Adrenal gland (tissue), 12 donors: ENCODE measurements around the gene HNRNPUL1. TPM values are rescaled to one million over a fixed set of nuclear protein-coding genes. Genes with fewer than 3 reads are reported as not detected.

ENCODE experiments used
- DNase-seq, 7 donors: peaks; one replicate each; pipeline ENCODE4 v3.0.0-alpha.2; 2019 to 2020
- H3K27ac ChIP-seq, 5 donors: fragments of 200-600 bp; sonication (generic) in 4 of 5; 1 replicate in 3 of 5; 2 replicates in 2 of 5; pipeline versions ENCODE4 v1.5.1 to v1.8.0; 2016 to 2020; ENCODE audit warnings: mild to moderate bottlenecking in 1 of 5
- H3K27me3 ChIP-seq: fragments of 200-600 bp; 2 replicates; pipeline ENCODE4 v1.8.0; 2021
- H3K36me3 ChIP-seq, 2 donors: fragments of 200-600 bp; replicated peaks in 1 of 2; 1 replicate in 1 of 2; 2 replicates in 1 of 2; pipeline versions ENCODE4 v1.5.1 to v1.8.0; 2018 to 2022
- H3K4me1 ChIP-seq, 2 donors: fragments of 200-600 bp; replicated peaks in 1 of 2; 1 replicate in 1 of 2; 2 replicates in 1 of 2; pipeline versions ENCODE4 v1.5.1 to v1.8.0; 2018 to 2021
- H3K4me3 ChIP-seq, 4 donors: fragments of 200-600 bp; sonication (generic) in 3 of 4; one replicate each; pipeline ENCODE4 v1.5.1; 2016 to 2018
- H3K9me3 ChIP-seq, 3 donors: fragments of 200-600 bp; sonication (generic) in 1 of 3; replicated peaks in 1 of 3; 1 replicate in 2 of 3; 2 replicates in 1 of 3; pipeline versions ENCODE4 v1.5.1 to v1.8.0; 2016 to 2021
- CTCF ChIP-seq, 6 experiments: fragments of 450-650 bp in 4 of 6; fragments of 200-600 bp in 2 of 6; sonication (generic) in 1 of 6; IDR thresholded peaks; 1 replicate in 5 of 6; 2 replicates in 1 of 6; pipeline versions ENCODE4 v1.5.1 to v1.8.0; 2016 to 2021; ENCODE audit warnings: antibody characterized with exemption in 6 of 6, mild to moderate bottlenecking in 2 of 6, moderate library complexity in 1 of 6
- POLR2A ChIP-seq, 2 donors: fragments of 450-650 bp; IDR thresholded peaks; one replicate each; pipeline ENCODE4 v1.6.1; 2017; ENCODE audit warnings: antibody characterized with exemption in 2 of 2, mild to moderate bottlenecking in 2 of 2, moderate library complexity in 1 of 2
- WGBS, 4 donors: extraction: QIAGEN DNeasy Blood & Tissue Kit in 2 of 4; methylation state at CpG; one replicate each; pipeline versions ENCODE4 v1.1.5 to v1.1.7; 2013 to 2017; 5-methylcytosine and 5-hydroxymethylcytosine counted together
- intact Hi-C, 2 donors: fragments of 100-400 bp; cut with DNase I; formaldehyde crosslinking; loops; one replicate each; pipeline versions ENCODE4 v1.14.1 to v1.15.0; 2022 to 2023
- polyA plus RNA-seq, 3 donors: library from polyadenylated mRNA; stranded (reverse); fragments of 200-250 nt in 2 of 3; fragments of 350-450 nt in 1 of 3; fragmentation: Illumina TruSeq in 1 of 3; extraction: RNeasy Lipid Tissue Mini Kit (QIAGEN cat#74804) in 1 of 3; gene quantifications; one replicate each; pipeline ENCODE4 v1.2.3, GENCODE V29; 2013 to 2014
- total RNA-seq, 9 donors: library from RNA; depleted of rRNA in 4 of 9; stranded (reverse); fragments of >200 nt in 4 of 9; fragments of 120-200 nt in 1 of 9; fragmentation: NEBNext Ultra II Directional in 1 of 9; extraction: Animal tissue kit (Norgen Biotek cat#: 25700) in 1 of 9; gene quantifications; one replicate each; pipeline versions ENCODE4 v1.1.0 to v1.2.4, GENCODE V29; 2013 to 2023
- donor health status: healthy with polysubstance abuse.
- donor health status: Bipolar disorder and iron deficiency.
- donor health status: DM: yes; HTN: yes; CAD: no.
- donor health status: DM: no; HTN: no; CAD: no.
- donor health status: DM: no; HTN: no; CAD: no.
- donor health status: DM: yes; HTN: yes; CAD: no.

Gene HNRNPUL1
- total and polyA plus RNA-seq, 12 donors: 55.8 to 175 (median 142) TPM

- WGBS, 4 donors: 50 to 59% (median 56%) methylated on average over 5 to 10 of the region's 10 CpGs
- no peaks in the 10 kb centered on the region for H3K9me3 ChIP-seq
- H3K4me3 ChIP-seq: no peak overlapping the region
- DNase-seq: peak in 6 of 7 donors; percentile 52 to 80 (median 67)
- TF ChIP-seq POLR2A (IDR thresholded peaks at IDR 0.05) (no peak), CTCF (IDR thresholded peaks at IDR 0.05) (peak; percentile 49 to 73 (median 66))
- intact Hi-C loops: no loop called here
- H3K27me3 ChIP-seq: no peaks in the 10 kb centered on the region
- peak overlapping the region; percentile 79 to 97 (median 91) for H3K27ac ChIP-seq
- H3K36me3 ChIP-seq: peaks cover 0 to 41% of the 10 kb centered on the region in 2 donors
- peaks cover 33 to 55% of the 10 kb centered on the region in 2 donors for H3K4me1 ChIP-seq
Measured at GRCh38 chr19:41321600-41322270, 57.6 kb downstream of the HNRNPUL1 start.

DNA sequence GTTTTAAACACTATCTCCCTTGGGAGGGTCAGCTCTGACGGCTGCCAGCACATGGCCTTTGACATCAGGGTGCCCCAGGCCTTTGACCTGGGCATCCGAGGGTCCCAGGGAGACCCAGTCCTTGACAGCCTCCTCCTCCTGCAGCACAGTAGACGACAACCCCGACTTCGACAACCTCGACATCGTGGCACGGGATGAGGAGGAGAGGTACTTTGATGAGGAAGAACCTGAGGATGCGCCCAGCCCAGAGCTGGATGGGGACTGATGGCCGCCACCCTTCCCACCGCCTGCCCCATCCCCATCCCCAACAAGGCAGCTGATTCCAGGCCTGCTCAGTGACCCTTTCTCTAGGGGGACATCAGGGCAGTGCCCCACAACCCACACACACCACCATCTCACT, 58.3 kb downstream of the HNRNPUL1 start:
- Histone ChIP-seq H3K27me3 (no peaks in the 10 kb centered on the region), H3K4me3 (no peak overlapping the region), H3K27ac (peak overlapping the region; percentile 79 to 97 (median 91)), H3K9me3 (no peaks in the 10 kb centered on the region), H3K4me1 (peaks cover 33 to 62% of the 10 kb centered on the region in 2 donors), H3K36me3 (peaks cover 0 to 34% of the 10 kb centered on the region in 2 donors)
- DNase-seq: peak in 2 of 7 donors; percentile 25 to 62
- WGBS, 4 donors: 78 to 94% (median 91%) methylated on average over 1 to 11 of the region's 11 CpGs
- intact Hi-C loops: no loop called here
- TF ChIP-seq CTCF (IDR thresholded peaks at IDR 0.05) (no peak), POLR2A (IDR thresholded peaks at IDR 0.05) (no peak)

- H3K9me3 ChIP-seq: no peaks in the 10 kb centered on the region
- H3K4me1 ChIP-seq: peaks cover 33 to 66% of the 10 kb centered on the region in 2 donors
- peak in 6 of 7 donors; percentile 57 to 78 (median 66) for DNase-seq
- no peaks in the 10 kb centered on the region for H3K27me3 ChIP-seq
- 35 to 63% (median 47%) methylated on average over 7 of the region's 7 CpGs for WGBS, 4 donors
- peaks cover 0 to 29% of the 10 kb centered on the region in 2 donors for H3K36me3 ChIP-seq
- TF ChIP-seq CTCF (IDR thresholded peaks at IDR 0.05) (no peak), POLR2A (IDR thresholded peaks at IDR 0.05) (no peak)
- H3K4me3 ChIP-seq: no peak overlapping the region
- peak overlapping the region; percentile 79 to 97 (median 91) for H3K27ac ChIP-seq
- intact Hi-C loops: no loop called here
Measured at GRCh38 chr19:41323023-41323422, 58.9 kb downstream of the HNRNPUL1 start.

DNA sequence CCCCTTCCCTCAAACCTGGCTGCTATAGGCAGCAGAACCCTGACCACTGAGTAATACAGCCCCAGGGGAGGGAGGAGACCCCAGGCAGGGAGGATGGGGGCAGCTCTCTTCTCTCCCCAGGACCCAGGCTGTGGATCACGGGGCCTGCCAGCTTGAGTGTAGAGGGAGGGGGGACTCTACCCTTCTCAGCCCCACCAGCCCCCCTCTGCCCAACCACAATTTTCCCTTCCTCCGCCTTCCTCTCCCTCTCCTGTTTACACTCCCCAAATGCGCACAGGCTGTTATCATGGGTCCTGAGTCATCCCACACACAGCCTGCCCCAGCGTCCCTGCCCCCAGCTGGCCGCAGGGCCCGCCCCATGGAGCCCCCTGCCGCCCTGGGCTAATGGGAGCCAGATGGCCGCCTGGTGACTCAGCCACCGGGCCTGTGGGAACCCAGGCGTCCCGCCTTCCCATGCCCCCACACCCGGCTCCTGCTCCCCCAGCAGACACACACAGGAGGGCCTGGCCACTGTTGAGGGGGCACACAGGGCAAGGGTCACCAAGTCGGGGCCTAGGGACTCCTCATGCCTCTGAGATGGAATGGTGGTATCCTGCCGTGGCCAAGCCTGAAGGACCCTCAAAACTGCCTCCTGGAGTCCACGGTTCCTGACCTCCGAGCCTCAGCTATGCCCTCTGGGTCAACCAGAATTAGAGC, 59.4 kb downstream of the HNRNPUL1 start:
- 33 to 49% (median 41%) methylated on average over 9 to 16 of the region's 16 CpGs for WGBS, 4 donors
- Histone ChIP-seq H3K4me3 (no peak overlapping the region), H3K4me1 (peaks cover 33 to 66% of the 10 kb centered on the region in 2 donors), H3K36me3 (peaks cover 0 to 24% of the 10 kb centered on the region in 2 donors), H3K9me3 (no peaks in the 10 kb centered on the region), H3K27me3 (no peaks in the 10 kb centered on the region), H3K27ac (peak overlapping the region; percentile 79 to 97 (median 91))
- intact Hi-C loops: no loop called here
- DNase-seq: peak; percentile 64 to 90 (median 84)
- TF ChIP-seq POLR2A (IDR thresholded peaks at IDR 0.05) (peak in 1 of 2 donors; percentile 24), CTCF (IDR thresholded peaks at IDR 0.05) (no peak)
